Suprapubic skin (tissue), 3 donors: Measurements from ENCODE around the gene SERP1.

Experiments used
- POLR2A ChIP-seq, 2 donors: fragments of 450-650 bp; IDR thresholded peaks; one replicate each; pipeline ENCODE4 v1.6.1; 2017; ENCODE audit warnings: antibody characterized with exemption in 2 of 2, mild to moderate bottlenecking in 2 of 2, moderate library complexity in 2 of 2
- TF ChIP-seq, protein P1 (sequence below), 2 donors: fragments of 200-600 bp in 1 of 2; fragments of 450-650 bp in 1 of 2; sonication (generic) in 1 of 2; IDR thresholded peaks; one replicate each; pipeline ENCODE4 v1.5.1; 2016 to 2019; ENCODE audit warnings: antibody characterized with exemption in 2 of 2, mild to moderate bottlenecking in 1 of 2, moderate library complexity in 1 of 2

GRCh38 chr3:150588027-150588830 is 41.9 kb upstream of the SERP1 start:
- TF ChIP-seq, protein P1, sequence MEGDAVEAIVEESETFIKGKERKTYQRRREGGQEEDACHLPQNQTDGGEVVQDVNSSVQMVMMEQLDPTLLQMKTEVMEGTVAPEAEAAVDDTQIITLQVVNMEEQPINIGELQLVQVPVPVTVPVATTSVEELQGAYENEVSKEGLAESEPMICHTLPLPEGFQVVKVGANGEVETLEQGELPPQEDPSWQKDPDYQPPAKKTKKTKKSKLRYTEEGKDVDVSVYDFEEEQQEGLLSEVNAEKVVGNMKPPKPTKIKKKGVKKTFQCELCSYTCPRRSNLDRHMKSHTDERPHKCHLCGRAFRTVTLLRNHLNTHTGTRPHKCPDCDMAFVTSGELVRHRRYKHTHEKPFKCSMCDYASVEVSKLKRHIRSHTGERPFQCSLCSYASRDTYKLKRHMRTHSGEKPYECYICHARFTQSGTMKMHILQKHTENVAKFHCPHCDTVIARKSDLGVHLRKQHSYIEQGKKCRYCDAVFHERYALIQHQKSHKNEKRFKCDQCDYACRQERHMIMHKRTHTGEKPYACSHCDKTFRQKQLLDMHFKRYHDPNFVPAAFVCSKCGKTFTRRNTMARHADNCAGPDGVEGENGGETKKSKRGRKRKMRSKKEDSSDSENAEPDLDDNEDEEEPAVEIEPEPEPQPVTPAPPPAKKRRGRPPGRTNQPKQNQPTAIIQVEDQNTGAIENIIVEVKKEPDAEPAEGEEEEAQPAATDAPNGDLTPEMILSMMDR (IDR thresholded peaks at IDR 0.05), result no peak
- no peak for TF ChIP-seq POLR2A (IDR thresholded peaks at IDR 0.05)
